Activated CD4-positive, alpha-beta memory T cell treated with anti-CD3 and anti-CD28 coated beads, Interleukin-2, amount 10 ng/mL, durations not matched to agents 7 days and 5 days (primary cell): Measurements from ENCODE around the gene SLC25A20. TPM values are rescaled to one million over a fixed set of nuclear protein-coding genes. Genes with fewer than 3 reads are reported as not detected.

Experiments used
- CTCF ChIA-PET: fragments of 350-600 bp; sonication (Branson Sonifier 250); formaldehyde crosslinking; loops from one replicate; lab custom pipeline; 2021; ENCODE audit warnings: antibody characterized with exemption, inconsistent platforms; lab: Charles Lee
- POLR2A ChIA-PET: fragments of 350-600 bp; sonication (Branson Sonifier 250); formaldehyde crosslinking; loops from one replicate; lab custom pipeline; 2021; ENCODE audit warnings: antibody characterized with exemption; lab: Charles Lee
- DNase-seq: peaks from one replicate; pipeline ENCODE4 v3.0.0-alpha.2; 2020
- H3K27ac Mint-ChIP-seq: one replicate; pipeline ENCODE4 v1.8.0; 2021; ENCODE audit warnings: mild to moderate bottlenecking, mixed read lengths
- H3K27me3 Mint-ChIP-seq: one replicate; pipeline ENCODE4 v1.8.0; 2021; ENCODE audit warnings: mixed read lengths
- H3K36me3 Mint-ChIP-seq: one replicate; pipeline ENCODE4 v1.8.0; 2021; ENCODE audit warnings: low read depth, mixed read lengths
- H3K4me1 Mint-ChIP-seq: one replicate; pipeline ENCODE4 v1.8.0; 2021; ENCODE audit warnings: mixed read lengths
- H3K4me3 Mint-ChIP-seq: one replicate; pipeline ENCODE4 v1.8.0; 2021; ENCODE audit warnings: mild to moderate bottlenecking, mixed read lengths
- H3K9me3 Mint-ChIP-seq: one replicate; pipeline ENCODE4 v1.8.0; 2021; ENCODE audit warnings: mixed read lengths
- total RNA-seq, 2 experiments: library from RNA; stranded (reverse); gene quantifications; one replicate each; pipeline ENCODE4 v1.2.3, GENCODE V29; 2021

The SLC25A20 gene
- total RNA-seq, 2 experiments from 2014 or later: 25.6 to 29.5 TPM

DNA sequence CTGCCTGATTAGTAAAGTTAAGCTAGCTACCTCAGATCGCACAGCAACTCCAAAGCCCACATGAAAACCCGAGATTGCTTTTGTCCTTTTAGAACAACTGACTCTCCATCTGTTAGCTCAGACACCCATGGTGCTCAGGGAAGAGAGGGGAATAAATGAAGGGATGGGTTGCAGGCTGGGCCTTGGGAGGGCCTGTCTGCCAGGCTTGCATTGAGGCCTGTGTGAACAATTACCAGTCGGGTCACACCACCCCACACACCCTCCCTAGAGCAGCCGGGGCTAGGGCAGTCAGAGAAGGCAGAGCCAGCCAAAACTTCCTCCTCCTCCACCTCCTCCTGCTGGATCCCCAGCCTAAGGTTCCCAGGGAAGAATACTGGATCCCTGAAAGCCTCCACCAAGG lies 42.2 kb downstream of the SLC25A20 start:
- POLR2A ChIA-PET: interaction anchor here (1.6 kb wide), 1 partner anchor 9 kb away, joined by 8 read pairs; the partner anchor contains the start of gene PRKAR2A
- DNase-seq: no peak
- Mint-ChIP-seq H3K4me1 (peaks cover 8% of the 10 kb centered on the region), H3K27me3 (no peaks in the 10 kb centered on the region), H3K36me3 (peaks cover 25% of the 10 kb centered on the region), H3K9me3 (no peaks in the 10 kb centered on the region), H3K27ac (no peak overlapping the region), H3K4me3 (no peak overlapping the region)
- CTCF ChIA-PET: interaction anchor here (0.6 to 1.0 kb wide), 5 partner anchors 10 to 420 kb away, joined by 3 read pairs; no protein-coding TSS in a partner anchor

DNA sequence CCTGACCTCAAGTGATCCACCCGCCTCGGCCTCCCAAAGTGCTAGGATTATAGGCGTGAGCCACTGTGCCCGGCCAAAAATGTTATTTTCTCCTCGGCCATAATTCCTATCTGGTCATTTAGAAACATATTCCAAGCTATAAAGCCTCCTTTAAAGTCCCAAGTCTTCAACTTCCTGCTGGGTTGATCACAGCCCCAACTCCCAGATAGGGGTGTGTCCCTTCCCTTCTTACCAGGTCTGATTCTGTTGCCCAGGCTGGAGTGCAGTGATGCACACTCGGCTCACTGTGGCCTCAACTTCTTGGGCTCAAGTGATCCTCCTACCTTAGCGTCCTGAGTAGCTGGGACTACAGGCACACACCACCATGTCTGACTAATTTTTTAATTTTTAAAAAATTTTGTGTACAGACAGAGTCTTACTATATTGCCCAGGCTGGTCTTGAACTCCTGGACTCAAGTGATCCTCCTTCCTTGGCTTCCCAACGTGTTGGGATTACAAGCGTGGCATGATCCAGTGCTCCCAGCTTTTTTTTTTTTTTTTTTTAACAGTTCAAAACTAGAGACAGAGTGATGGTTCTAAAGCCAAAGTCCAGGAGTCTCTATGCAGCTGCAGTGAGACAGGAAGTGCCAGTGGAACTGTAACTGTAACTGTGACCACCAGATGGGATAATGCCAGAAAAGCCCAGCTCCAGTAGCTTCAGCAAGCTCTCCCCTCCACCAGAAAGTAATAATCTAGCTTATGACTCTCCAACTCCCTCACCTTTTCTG lies 42.8 kb downstream of the SLC25A20 start:
- H3K27ac Mint-ChIP-seq: no peak overlapping the region
- no peak for DNase-seq
- no peaks in the 10 kb centered on the region for H3K9me3 Mint-ChIP-seq
- ChIA-PET POLR2A (no interaction called here), CTCF (interaction anchor here (0.6 to 1.0 kb wide), 3 partner anchors 9 to 96 kb away, joined by 3 read pairs; no protein-coding TSS in a partner anchor)
- H3K27me3 Mint-ChIP-seq: no peaks in the 10 kb centered on the region
- H3K4me1 Mint-ChIP-seq: peaks cover 8% of the 10 kb centered on the region
- H3K36me3 Mint-ChIP-seq: peaks cover 25% of the 10 kb centered on the region
- H3K4me3 Mint-ChIP-seq: no peak overlapping the region

- no peaks in the 10 kb centered on the region for H3K27me3 Mint-ChIP-seq
- DNase-seq: no peak
- ChIA-PET POLR2A (no interaction called here), CTCF (no interaction called here)
- no peak overlapping the region for H3K27ac Mint-ChIP-seq
- H3K4me3 Mint-ChIP-seq: no peak overlapping the region
- H3K4me1 Mint-ChIP-seq: peaks cover 8% of the 10 kb centered on the region
- no peaks in the 10 kb centered on the region for H3K9me3 Mint-ChIP-seq
- H3K36me3 Mint-ChIP-seq: peaks cover 8% of the 10 kb centered on the region
Measured at GRCh38 chr3:48852151-48852550, 46.5 kb downstream of the SLC25A20 start.

GRCh38 chr3:48851407-48851806 lies 47.3 kb downstream of the SLC25A20 start:
- no peaks in the 10 kb centered on the region for H3K9me3 Mint-ChIP-seq
- CTCF ChIA-PET: no interaction called here
- DNase-seq: no peak

GRCh38 chr3:48848816-48849515 lies 49.7 kb downstream of the SLC25A20 start:
- no peaks in the 10 kb centered on the region for H3K27me3 Mint-ChIP-seq
- DNase-seq: no peak
- no peak overlapping the region for H3K27ac Mint-ChIP-seq
- H3K36me3 Mint-ChIP-seq: peaks cover 8% of the 10 kb centered on the region
- ChIA-PET POLR2A (interaction anchor here (1.3 kb wide), 1 partner anchor 81 kb away, joined by 3 read pairs; no protein-coding TSS in a partner anchor), CTCF (no interaction called here)
- H3K4me1 Mint-ChIP-seq: peaks cover 26% of the 10 kb centered on the region
- H3K4me3 Mint-ChIP-seq: no peak overlapping the region
- no peaks in the 10 kb centered on the region for H3K9me3 Mint-ChIP-seq

More at GRCh38 chr3:48851407-48851806, 47.3 kb downstream of the SLC25A20 start:
- POLR2A ChIA-PET: no interaction called here
- Mint-ChIP-seq H3K27ac (no peak overlapping the region), H3K36me3 (peaks cover 2% of the 10 kb centered on the region), H3K4me3 (no peak overlapping the region), H3K4me1 (peaks cover 13% of the 10 kb centered on the region), H3K27me3 (no peaks in the 10 kb centered on the region)

- Mint-ChIP-seq H3K27me3 (no peaks in the 10 kb centered on the region), H3K9me3 (no peaks in the 10 kb centered on the region), H3K4me3 (peak within 1 kb of the TSS; percentile 81), H3K36me3 (peaks cover 11% of the 10 kb centered on the region), H3K4me1 (peaks cover 26% of the 10 kb centered on the region), H3K27ac (peak within 1 kb of the TSS; percentile 83)
- ChIA-PET POLR2A (interaction anchor here (0.6 to 2.4 kb wide), 23 partner anchors 8 to 623 kb away, joined by 3 to 24 read pairs (median 4); partner anchors contain the start of genes ARIH2, DALRD3, IP6K2 and QRICH1), CTCF (interaction anchor here (0.9 to 2.2 kb wide), 9 partner anchors 9 to 491 kb away, joined by 3 to 6 read pairs (median 4); partner anchors contain the start of gene ARIH2)
- peak; percentile 83 for DNase-seq
Measured at GRCh38 chr3:48847504-48848423, 50.9 kb downstream of the SLC25A20 start, which contains the start of gene PRKAR2A. Gene PRKAR2A (minus strand): TSS chr3:48847874. CDS start chr3:48847596, 278 bp downstream.

DNA sequence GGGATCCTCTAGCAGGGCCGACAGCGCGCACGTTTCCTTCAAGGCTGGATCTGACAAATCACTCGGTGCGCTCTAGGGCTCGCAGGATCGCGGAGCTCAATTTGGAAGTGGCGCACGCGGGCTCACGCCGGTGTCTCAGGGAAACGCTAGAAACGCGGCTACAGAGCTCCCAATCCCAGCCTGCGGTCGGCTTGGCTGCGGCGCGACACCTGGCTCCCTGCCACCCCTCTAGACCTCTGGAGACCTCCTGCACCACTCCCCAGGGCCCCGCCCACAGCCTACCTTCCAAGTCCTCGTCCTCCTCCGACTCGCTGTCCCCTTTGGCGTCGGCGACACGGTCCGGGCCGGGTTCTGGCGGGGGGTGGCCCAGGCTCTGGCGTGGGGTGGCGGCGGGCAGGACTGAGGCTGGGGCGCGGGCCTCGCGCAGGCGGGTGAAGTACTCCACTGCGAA lies 51.6 kb downstream of the SLC25A20 start:
- peak overlapping the region; percentile 81 for H3K4me3 Mint-ChIP-seq
- ChIA-PET CTCF (interaction anchor here (0.9 to 2.2 kb wide), 9 partner anchors 8 to 492 kb away, joined by 3 to 6 read pairs (median 4); partner anchors contain the start of gene ARIH2), POLR2A (interaction anchor here (1.0 to 2.4 kb wide), 17 partner anchors 10 to 247 kb away, joined by 3 to 24 read pairs (median 5); partner anchors contain the start of genes ARIH2, DALRD3, IP6K2 and QRICH1)
- H3K9me3 Mint-ChIP-seq: no peaks in the 10 kb centered on the region
- peaks cover 26% of the 10 kb centered on the region for H3K4me1 Mint-ChIP-seq
- H3K27me3 Mint-ChIP-seq: no peaks in the 10 kb centered on the region
- peak; percentile 46 for DNase-seq
- H3K36me3 Mint-ChIP-seq: peaks cover 11% of the 10 kb centered on the region
- peak overlapping the region; percentile 68 for H3K27ac Mint-ChIP-seq

DNA sequence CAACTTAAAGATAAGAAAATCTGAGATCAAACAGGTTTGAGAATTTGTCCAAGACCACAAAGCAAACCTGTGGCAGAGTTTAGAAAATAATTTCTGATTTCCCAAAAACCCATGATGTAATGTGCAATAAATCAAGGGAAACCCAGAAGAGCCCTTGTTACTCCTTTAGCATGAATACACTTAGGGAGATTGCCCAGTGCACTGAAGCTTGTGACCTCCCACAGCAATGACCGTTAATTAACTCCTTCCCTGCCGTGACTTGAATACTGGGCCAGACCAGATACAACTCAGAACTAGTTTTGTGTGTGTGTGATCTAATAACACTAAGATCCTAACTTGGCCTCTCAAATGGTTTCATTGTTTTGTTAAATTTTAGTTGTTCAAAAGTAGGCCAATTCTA lies 53.5 kb downstream of the SLC25A20 start:
- Mint-ChIP-seq H3K4me3 (peak overlapping the region; percentile 8), H3K4me1 (peaks cover 26% of the 10 kb centered on the region), H3K36me3 (peaks cover 11% of the 10 kb centered on the region), H3K27ac (no peak overlapping the region), H3K9me3 (no peaks in the 10 kb centered on the region), H3K27me3 (no peaks in the 10 kb centered on the region)
- CTCF ChIA-PET: interaction anchor here (1.2 to 1.5 kb wide), 2 partner anchors 107 to 158 kb away, joined by 3 to 4 read pairs; no protein-coding TSS in a partner anchor
- POLR2A ChIA-PET: interaction anchor here (0.9 to 1.5 kb wide), 2 partner anchors 53 to 74 kb away, joined by 3 read pairs; partner anchors contain the start of gene SLC25A20
- DNase-seq: no peak

DNA sequence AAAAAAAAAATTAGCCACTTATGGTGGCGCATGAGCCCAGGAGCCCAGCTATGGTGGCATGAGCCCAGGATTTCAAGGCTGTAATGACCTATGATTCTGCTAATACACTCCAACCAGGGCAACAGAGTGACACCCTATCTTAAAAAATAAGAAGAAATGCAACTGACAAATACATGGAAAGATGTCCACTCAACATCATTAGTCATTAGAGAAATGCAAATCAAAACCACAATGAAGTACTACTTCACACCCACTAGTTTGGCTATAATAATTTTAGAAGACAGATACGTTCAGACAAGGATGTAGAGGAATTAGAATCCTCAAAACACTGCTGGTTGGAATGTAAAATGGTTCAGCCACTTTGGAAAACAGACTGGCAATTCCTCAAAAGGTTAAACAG lies 61.5 kb downstream of the SLC25A20 start:
- no peak overlapping the region for H3K27ac Mint-ChIP-seq
- H3K4me1 Mint-ChIP-seq: peaks cover 5% of the 10 kb centered on the region
- no peak for DNase-seq
- ChIA-PET POLR2A (no interaction called here), CTCF (interaction anchor here (0.7 to 1.4 kb wide), 4 partner anchors 10 to 153 kb away, joined by 3 to 8 read pairs (median 5); partner anchors contain the start of gene PRKAR2A)
- H3K9me3 Mint-ChIP-seq: no peaks in the 10 kb centered on the region
- no peak overlapping the region for H3K4me3 Mint-ChIP-seq
- H3K36me3 Mint-ChIP-seq: peaks cover 16% of the 10 kb centered on the region
- H3K27me3 Mint-ChIP-seq: no peaks in the 10 kb centered on the region

DNA sequence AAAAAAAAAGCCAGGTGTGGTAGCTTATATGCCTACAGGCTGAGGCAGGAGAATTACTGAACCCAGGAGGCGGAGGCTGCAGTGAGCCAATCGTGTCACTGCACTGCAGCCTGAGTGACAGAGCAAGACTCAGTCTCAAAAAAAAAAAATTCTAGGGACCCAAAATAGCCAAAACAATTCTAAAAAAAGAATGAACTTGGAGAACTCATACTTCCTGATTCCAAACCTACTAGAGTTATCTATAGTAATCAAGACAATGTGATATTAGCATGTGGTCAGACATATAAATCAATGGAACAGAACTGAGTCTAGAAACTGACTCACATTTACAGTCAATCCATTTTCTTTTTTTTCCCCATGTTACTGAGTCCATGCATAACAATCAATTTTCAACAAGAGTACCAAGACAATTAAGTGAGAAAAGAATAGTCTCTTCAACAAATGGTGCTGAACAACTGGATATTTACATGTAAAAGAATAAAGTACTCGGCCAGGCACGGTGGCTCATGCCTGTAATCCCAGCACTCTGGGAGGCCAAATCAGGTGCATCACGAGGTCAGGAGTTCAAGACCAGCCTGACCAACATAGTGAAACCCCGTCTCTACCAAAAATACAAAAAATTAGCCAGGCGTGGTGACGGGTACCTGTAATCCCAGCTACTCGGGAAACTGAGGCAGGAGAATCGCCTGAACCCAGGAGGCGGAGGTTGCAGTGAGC lies 62.9 kb downstream of the SLC25A20 start:
- Mint-ChIP-seq H3K9me3 (no peaks in the 10 kb centered on the region), H3K36me3 (peaks cover 16% of the 10 kb centered on the region), H3K4me3 (no peak overlapping the region), H3K27ac (no peak overlapping the region), H3K27me3 (no peaks in the 10 kb centered on the region), H3K4me1 (peaks cover 5% of the 10 kb centered on the region)
- DNase-seq: no peak
- ChIA-PET CTCF (no interaction called here), POLR2A (no interaction called here)

GRCh38 chr3:48832684-48833083 lies 66.0 kb downstream of the SLC25A20 start:
- Mint-ChIP-seq H3K9me3 (no peaks in the 10 kb centered on the region), H3K4me1 (peaks cover 3% of the 10 kb centered on the region), H3K27me3 (no peaks in the 10 kb centered on the region), H3K36me3 (peaks cover 12% of the 10 kb centered on the region), H3K4me3 (no peak overlapping the region), H3K27ac (no peak overlapping the region)
- ChIA-PET CTCF (interaction anchor here (0.6 to 0.9 kb wide), 3 partner anchors 9 to 133 kb away, joined by 3 read pairs; no protein-coding TSS in a partner anchor), POLR2A (no interaction called here)
- DNase-seq: no peak
